Smooth muscle cell (in vitro differentiated cells): ENCODE data around the gene FAM89B. TPM values are rescaled to one million over a fixed set of nuclear protein-coding genes. Genes with fewer than 3 reads are reported as not detected.

Source experiments
- DNase-seq: peaks from one replicate; lab custom pipeline; 2025; ENCODE audit not compliant: unreplicated experiment; lab: John Stamatoyannopoulos, UW
- H2AFZ ChIP-seq: fragments of 200-600 bp; sonication (generic); 2 replicates; pipeline ENCODE4 v1.6.0; 2016; ENCODE audit warnings: antibody characterized with exemption, low read depth, mild to moderate bottlenecking
- H3F3A ChIP-seq: fragments of 200-600 bp; sonication (generic); 2 replicates; pipeline ENCODE4 v1.6.0; 2017; ENCODE audit warnings: antibody characterized with exemption, low read depth
- H3K27ac ChIP-seq: fragments of 200-600 bp; sonication (generic); 2 replicates; pipeline ENCODE4 v1.5.1; 2016; ENCODE audit warnings: low read depth, mild to moderate bottlenecking
- H3K27me3 ChIP-seq: fragments of 200-600 bp; sonication (generic); 2 replicates; pipeline ENCODE4 v1.6.1; 2016; ENCODE audit warnings: low read depth, mild to moderate bottlenecking
- H3K36me3 ChIP-seq: fragments of 200-600 bp; sonication (generic); 2 replicates; pipeline ENCODE4 v1.5.1; 2016; ENCODE audit warnings: low read depth
- H3K4me1 ChIP-seq: fragments of 200-600 bp; sonication (generic); 2 replicates; pipeline ENCODE4 v1.5.1; 2016; ENCODE audit warnings: low read depth
- H3K4me2 ChIP-seq: fragments of 200-600 bp; sonication (generic); 2 replicates; pipeline ENCODE4 v1.6.0; 2016; ENCODE audit warnings: mild to moderate bottlenecking
- H3K4me3 ChIP-seq: fragments of 200-600 bp; sonication (generic); 2 replicates; pipeline ENCODE4 v1.5.1; 2016; ENCODE audit warnings: mild to moderate bottlenecking
- H3K79me2 ChIP-seq: fragments of 200-600 bp; sonication (generic); 2 replicates; pipeline ENCODE4 v1.6.0; 2016; ENCODE audit warnings: low read depth, mild to moderate bottlenecking
- H3K9ac ChIP-seq: fragments of 200-600 bp; sonication (generic); 2 replicates; pipeline ENCODE4 v1.6.0; 2016; ENCODE audit warnings: low read depth
- H3K9me3 ChIP-seq: fragments of 200-600 bp; sonication (generic); replicated peaks from 2 replicates; pipeline ENCODE4 v1.5.1; 2016; ENCODE audit warnings: low read depth
- H4K20me1 ChIP-seq: fragments of 200-600 bp; sonication (generic); 2 replicates; pipeline ENCODE4 v1.6.0; 2016; ENCODE audit warnings: low read depth
- CTCF ChIP-seq: fragments of 200-600 bp; sonication (generic); IDR thresholded peaks from 2 replicates; pipeline ENCODE4 v1.5.1; 2017; ENCODE audit warnings: borderline replicate concordance, mild to moderate bottlenecking, antibody characterized with exemption; ENCODE audit not compliant: insufficient read depth, poor library complexity, severe bottlenecking
- WGBS: methylation state at CpG from one replicate; pipeline ENCODE4 v1.1.7; 2016; ENCODE audit warnings: low lambda C conversion rate; 5-methylcytosine and 5-hydroxymethylcytosine counted together
- polyA plus RNA-seq: library from polyadenylated mRNA; unstranded; fragments of >200 nt; fragmentation: Nextera tagmentation; extraction: Ambion mirVana; gene quantifications from 2 replicates; pipeline ENCODE4 v1.2.1, GENCODE V29; 2016
- total RNA-seq: library from RNA; depleted of rRNA; stranded (reverse); fragments of >200 nt; gene quantifications from 2 replicates; pipeline ENCODE4 v1.2.3, GENCODE V29; 2014

Gene FAM89B
- total and polyA plus RNA-seq, 2 experiments from 2014 or later: 63.9 to 174 TPM

- H3K4me3 ChIP-seq: no peak overlapping the region
- TF ChIP-seq CTCF: no peak
- no peaks in the 10 kb centered on the region for H3K9me3 ChIP-seq
- H3K79me2 ChIP-seq: no peaks in the 10 kb centered on the region
- no peak for DNase-seq
- peaks cover 11% of the 10 kb centered on the region for H3K4me1 ChIP-seq
- no peak overlapping the region for H3K27ac ChIP-seq
- no peaks in the 10 kb centered on the region for H3K27me3 ChIP-seq
- no peak overlapping the region for H3K4me2 ChIP-seq
- H4K20me1 ChIP-seq: no peaks in the 10 kb centered on the region
- 68% methylated on average over 3 of the region's 6 CpGs for WGBS
- no peaks in the 10 kb centered on the region for H3F3A ChIP-seq
- H3K9ac ChIP-seq: no peak overlapping the region
- H2AFZ ChIP-seq: no peak overlapping the region
- no peaks in the 10 kb centered on the region for H3K36me3 ChIP-seq
These were observed 24.2 kb downstream of the FAM89B start for GRCh38 chr11:65596520-65596919.

GRCh38 chr11:65598258-65598699, 25.9 kb downstream of the FAM89B start:
- H3K27me3 ChIP-seq: no peaks in the 10 kb centered on the region

GRCh38 chr11:65599216-65599954, 27.0 kb downstream of the FAM89B start:
- Histone ChIP-seq H3K79me2 (no peaks in the 10 kb centered on the region), H3K27ac (no peak overlapping the region), H3K4me3 (no peak overlapping the region), H3K36me3 (no peaks in the 10 kb centered on the region), H2AFZ (no peak overlapping the region), H4K20me1 (no peaks in the 10 kb centered on the region), H3K27me3 (no peaks in the 10 kb centered on the region), H3K4me1 (no peaks in the 10 kb centered on the region), H3K4me2 (no peak overlapping the region), H3K9ac (no peak overlapping the region), H3F3A (no peaks in the 10 kb centered on the region), H3K9me3 (no peaks in the 10 kb centered on the region)
- TF ChIP-seq CTCF: no peak
- WGBS: 97% methylated on average over 35 of the region's 49 CpGs
- DNase-seq: no peak

More at GRCh38 chr11:65598258-65598699, 25.9 kb downstream of the FAM89B start:
- Histone ChIP-seq H3K9me3 (no peaks in the 10 kb centered on the region), H3K9ac (no peak overlapping the region), H3K27ac (no peak overlapping the region), H3K79me2 (no peaks in the 10 kb centered on the region), H3K4me3 (no peak overlapping the region), H3K4me1 (no peaks in the 10 kb centered on the region), H3K4me2 (no peak overlapping the region), H3K36me3 (no peaks in the 10 kb centered on the region), H3F3A (no peaks in the 10 kb centered on the region), H4K20me1 (no peaks in the 10 kb centered on the region), H2AFZ (no peak overlapping the region)
- WGBS: 94% methylated on average over 15 of the region's 16 CpGs
- DNase-seq: no peak
- no peak for TF ChIP-seq CTCF

- no peak overlapping the region for H3K27ac ChIP-seq
- 99% methylated on average over 6 of the region's 6 CpGs for WGBS
- no peaks in the 10 kb centered on the region for H3F3A ChIP-seq
- no peaks in the 10 kb centered on the region for H3K36me3 ChIP-seq
- no peaks in the 10 kb centered on the region for H3K27me3 ChIP-seq
- H4K20me1 ChIP-seq: no peaks in the 10 kb centered on the region
- H3K9ac ChIP-seq: no peak overlapping the region
- H3K4me2 ChIP-seq: no peak overlapping the region
- no peak overlapping the region for H2AFZ ChIP-seq
- no peak for DNase-seq
- no peak overlapping the region for H3K4me3 ChIP-seq
- H3K4me1 ChIP-seq: no peaks in the 10 kb centered on the region
- no peaks in the 10 kb centered on the region for H3K9me3 ChIP-seq
- no peaks in the 10 kb centered on the region for H3K79me2 ChIP-seq
- no peak for TF ChIP-seq CTCF
These were observed 27.6 kb downstream of the FAM89B start for GRCh38 chr11:65599955-65600246.
